WERI-Rb-1 (cell line): ENCODE data around the gene TUBA1A.
"Not testable (repeated sequence)": the region's sequence is repeated elsewhere in the genome, so short reads cannot be mapped to it uniquely, and the experiment has no call there.

Source experiments
- DNase-seq: peaks from one replicate; pipeline ENCODE4 v3.0.0-alpha.2; 2020
- H3K27ac ChIP-seq: fragments of 250-450 bp; sonication (Bioruptor Pico); 2 replicates; pipeline ENCODE4 v1.5.1; 2020; ENCODE audit warnings: mild to moderate bottlenecking, moderate library complexity
- H3K27me3 ChIP-seq: fragments of 250-450 bp; sonication (Bioruptor Pico); 2 replicates; pipeline ENCODE4 v1.5.1; 2021; ENCODE audit warnings: mild to moderate bottlenecking, low read depth, moderate library complexity; ENCODE audit not compliant: insufficient read depth, severe bottlenecking
- H3K36me3 ChIP-seq: fragments of 250-450 bp; sonication (Bioruptor Pico); 2 replicates; pipeline ENCODE4 v1.5.1; 2020; ENCODE audit warnings: mild to moderate bottlenecking, moderate library complexity
- H3K4me3 ChIP-seq: 2 replicates; pipeline ENCODE4 v1.5.1; 2011; ENCODE audit warnings: low read depth, mild to moderate bottlenecking, control low read depth, low read length
- H3K9me3 ChIP-seq: fragments of 250-450 bp; sonication (Bioruptor Pico); 2 replicates; pipeline ENCODE4 v1.5.1; 2021; ENCODE audit warnings: mild to moderate bottlenecking, moderate library complexity; ENCODE audit not compliant: severe bottlenecking
- TF ChIP-seq, protein P1 (sequence below): IDR thresholded peaks from 2 replicates; pipeline ENCODE4 v1.5.1; 2011; ENCODE audit warnings: low read depth, mild to moderate bottlenecking, control low read depth, inconsistent platforms, low read length

Gene TUBA1A

DNA sequence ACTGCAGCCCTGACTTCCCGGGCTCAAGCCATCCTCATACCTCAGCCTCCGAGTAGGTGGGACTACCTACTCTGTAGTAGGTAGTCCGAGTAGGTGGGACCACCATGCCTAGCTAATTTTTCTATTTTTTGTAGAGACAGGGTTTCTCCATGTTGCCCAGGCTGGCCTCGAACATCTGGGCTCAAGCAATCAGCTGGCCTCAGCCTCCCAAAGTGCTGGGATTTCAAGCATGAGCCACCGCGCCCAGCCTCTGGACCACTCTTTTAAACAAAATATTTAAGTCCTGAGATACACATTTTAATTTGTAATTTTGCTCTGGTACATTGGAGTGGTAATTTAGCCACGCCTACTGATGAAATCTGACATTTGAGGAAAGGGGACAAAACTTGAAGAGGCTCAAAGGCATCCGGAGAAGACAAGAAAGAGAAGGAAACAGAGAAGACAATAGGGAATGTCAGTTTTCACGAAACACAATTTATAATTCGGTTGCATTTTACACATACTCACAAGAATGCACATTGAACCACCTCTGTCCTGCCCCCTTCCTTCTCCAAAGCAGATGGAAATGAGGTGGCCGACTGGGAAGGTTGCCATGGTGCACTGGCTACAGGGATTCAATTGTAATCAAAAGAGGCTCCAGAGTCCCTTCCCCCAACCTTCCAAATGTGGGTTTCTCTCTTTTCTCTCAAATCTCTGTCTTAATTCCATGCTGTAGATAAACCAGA, 9.7 kb upstream of the TUBA1A start:
- TF ChIP-seq, protein P1, sequence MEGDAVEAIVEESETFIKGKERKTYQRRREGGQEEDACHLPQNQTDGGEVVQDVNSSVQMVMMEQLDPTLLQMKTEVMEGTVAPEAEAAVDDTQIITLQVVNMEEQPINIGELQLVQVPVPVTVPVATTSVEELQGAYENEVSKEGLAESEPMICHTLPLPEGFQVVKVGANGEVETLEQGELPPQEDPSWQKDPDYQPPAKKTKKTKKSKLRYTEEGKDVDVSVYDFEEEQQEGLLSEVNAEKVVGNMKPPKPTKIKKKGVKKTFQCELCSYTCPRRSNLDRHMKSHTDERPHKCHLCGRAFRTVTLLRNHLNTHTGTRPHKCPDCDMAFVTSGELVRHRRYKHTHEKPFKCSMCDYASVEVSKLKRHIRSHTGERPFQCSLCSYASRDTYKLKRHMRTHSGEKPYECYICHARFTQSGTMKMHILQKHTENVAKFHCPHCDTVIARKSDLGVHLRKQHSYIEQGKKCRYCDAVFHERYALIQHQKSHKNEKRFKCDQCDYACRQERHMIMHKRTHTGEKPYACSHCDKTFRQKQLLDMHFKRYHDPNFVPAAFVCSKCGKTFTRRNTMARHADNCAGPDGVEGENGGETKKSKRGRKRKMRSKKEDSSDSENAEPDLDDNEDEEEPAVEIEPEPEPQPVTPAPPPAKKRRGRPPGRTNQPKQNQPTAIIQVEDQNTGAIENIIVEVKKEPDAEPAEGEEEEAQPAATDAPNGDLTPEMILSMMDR = no peak
- Histone ChIP-seq H3K27me3 (no peaks in the 10 kb centered on the region), H3K9me3 (no peaks in the 10 kb centered on the region), H3K36me3 (no peaks in the 10 kb centered on the region), H3K27ac (no peak overlapping the region), H3K4me3 (no peak overlapping the region)
- DNase-seq = no peak

DNA sequence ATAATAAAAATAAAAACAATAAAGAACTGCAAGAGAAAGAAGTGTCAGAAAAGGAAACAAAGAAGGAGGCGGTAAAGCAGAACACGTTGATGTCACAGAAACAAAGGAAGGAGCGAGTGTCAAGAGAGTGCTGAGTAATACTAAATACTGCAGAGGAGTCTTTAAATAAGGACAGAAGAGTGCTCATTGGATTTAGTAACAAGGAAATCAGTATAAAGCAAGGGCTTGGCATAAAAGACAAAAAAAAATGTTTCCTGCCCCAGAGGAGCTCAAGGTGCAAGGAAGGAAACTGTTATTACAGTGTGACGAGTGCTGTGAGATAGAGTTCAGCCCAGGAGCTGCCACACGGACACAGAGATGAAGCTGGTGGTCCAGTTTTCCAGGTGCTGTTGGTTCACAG, 8.4 kb upstream of the TUBA1A start:
- Histone ChIP-seq H3K27me3 (no peaks in the 10 kb centered on the region), H3K27ac (no peak overlapping the region), H3K4me3 (no peak overlapping the region), H3K9me3 (no peaks in the 10 kb centered on the region), H3K36me3 (no peaks in the 10 kb centered on the region)
- DNase-seq = no peak
- TF ChIP-seq, protein P1 = no peak

DNA sequence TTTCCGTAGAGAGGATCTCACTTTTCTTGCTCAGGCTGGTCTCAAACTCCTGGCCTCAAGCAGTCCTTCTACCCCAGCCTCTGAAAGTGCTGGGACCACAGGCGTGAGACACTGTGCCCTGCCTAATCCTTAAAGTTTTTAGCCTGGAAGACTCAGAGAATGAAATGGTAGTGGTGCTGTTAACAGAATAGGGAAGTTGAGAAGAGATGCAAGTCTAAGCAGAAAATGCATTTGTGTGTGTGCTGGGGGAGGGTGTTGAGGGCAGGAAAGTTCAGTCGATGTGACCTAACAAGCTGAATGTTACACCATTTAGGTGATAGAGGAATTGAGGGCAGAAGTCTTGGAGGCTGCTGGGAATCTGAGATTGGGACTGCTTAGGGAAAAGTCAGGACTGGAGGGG, 6.9 kb upstream of the TUBA1A start:
- H3K27ac ChIP-seq = no peak overlapping the region
- H3K27me3 ChIP-seq = no peaks in the 10 kb centered on the region
- H3K4me3 ChIP-seq = no peak overlapping the region
- DNase-seq = no peak
- TF ChIP-seq, protein P1 = no peak
- no peaks in the 10 kb centered on the region for H3K9me3 ChIP-seq
- H3K36me3 ChIP-seq = no peaks in the 10 kb centered on the region

DNA sequence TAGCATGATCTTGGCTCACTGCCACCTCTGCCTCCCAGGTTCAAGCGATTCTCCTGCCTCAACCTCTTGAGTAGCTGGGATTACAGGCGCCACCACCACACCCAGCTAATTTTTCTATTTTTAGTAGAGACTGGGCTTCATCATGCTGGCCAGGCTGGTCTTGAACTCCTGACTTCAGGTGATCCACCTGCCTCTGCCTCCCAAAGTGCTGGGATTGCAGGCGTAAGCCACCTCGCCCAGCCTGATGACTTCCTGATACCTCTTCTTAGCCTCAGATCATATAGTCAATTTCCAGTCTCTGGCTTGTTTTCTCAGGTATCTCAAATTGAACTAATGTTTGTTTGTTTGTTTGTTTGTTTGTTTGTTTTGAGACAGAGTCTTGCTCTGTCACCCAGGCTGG, 4.9 kb upstream of the TUBA1A start:
- H3K27ac ChIP-seq, H3K9me3 ChIP-seq, DNase-seq, H3K36me3 ChIP-seq, H3K4me3 ChIP-seq, H3K27me3 ChIP-seq: not testable (repeated sequence)

DNA sequence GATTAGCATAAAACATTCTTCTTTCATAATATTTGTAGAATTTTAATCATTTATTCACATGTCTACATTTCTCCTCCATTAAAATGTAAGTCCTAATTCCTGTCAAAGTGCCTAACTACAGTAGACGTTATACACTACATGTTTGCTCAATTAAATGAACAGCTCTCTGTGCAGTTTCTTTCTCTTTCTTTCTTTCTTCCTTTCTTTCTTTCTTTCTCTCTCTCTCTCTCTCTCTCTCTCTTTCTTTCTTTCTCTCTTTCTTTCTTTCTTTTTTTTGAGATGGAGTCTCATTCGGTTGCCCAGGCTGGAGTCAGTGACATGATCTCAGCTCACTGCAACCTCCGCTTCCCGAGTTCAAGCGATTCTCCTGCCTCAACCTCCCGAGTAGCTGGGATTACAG, 2.6 kb upstream of the TUBA1A start:
- not testable (repeated sequence) for DNase-seq, H3K27me3 ChIP-seq

DNA sequence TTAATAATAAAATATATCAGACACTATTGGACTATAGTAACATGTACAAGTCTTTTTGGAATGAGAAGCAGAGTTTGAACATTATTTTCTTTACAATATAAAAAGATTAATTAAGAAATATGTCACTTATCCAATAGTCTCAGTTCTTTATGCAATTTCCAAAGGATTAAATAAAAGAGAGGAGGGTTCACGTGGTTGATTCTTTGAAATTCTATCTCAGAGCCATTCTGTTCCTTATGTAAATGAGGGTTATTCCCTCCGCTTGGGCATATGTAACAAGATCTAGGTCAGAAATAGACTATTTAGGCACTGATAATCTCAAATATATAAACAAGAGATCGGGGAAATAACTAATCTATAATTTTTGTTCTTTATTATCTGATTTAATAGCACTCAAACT, 2.1 kb upstream of the TUBA1A start:
- no peaks in the 10 kb centered on the region for H3K27me3 ChIP-seq
- TF ChIP-seq, protein P1 = no peak
- no peak overlapping the region for H3K4me3 ChIP-seq
- H3K27ac ChIP-seq = no peak overlapping the region
- no peaks in the 10 kb centered on the region for H3K9me3 ChIP-seq
- no peak for DNase-seq
- peaks cover 6% of the 10 kb centered on the region; the same call in 1 of the 2 replicates for H3K36me3 ChIP-seq

More for the DNA sequence above, 2.6 kb upstream of the TUBA1A start:
- H3K27ac ChIP-seq, H3K9me3 ChIP-seq, H3K36me3 ChIP-seq, H3K4me3 ChIP-seq: not testable (repeated sequence)
